NOMO-1 treated with DMSO at 0.1 percent for 48 hours (cell line): ENCODE results near the gene GOT2.
"Not testable (repeated sequence)": the region's sequence is repeated elsewhere in the genome, so short reads cannot be mapped to it uniquely, and the experiment has no call there.

Experiments
- DNase-seq: peaks from one replicate; lab custom pipeline; 2025; ENCODE audit not compliant: unreplicated experiment; lab: John Stamatoyannopoulos, UW

Gene GOT2

GRCh38 chr16:58723109-58723508 lies 11.0 kb downstream of the GOT2 start:
- no peak for DNase-seq

DNA sequence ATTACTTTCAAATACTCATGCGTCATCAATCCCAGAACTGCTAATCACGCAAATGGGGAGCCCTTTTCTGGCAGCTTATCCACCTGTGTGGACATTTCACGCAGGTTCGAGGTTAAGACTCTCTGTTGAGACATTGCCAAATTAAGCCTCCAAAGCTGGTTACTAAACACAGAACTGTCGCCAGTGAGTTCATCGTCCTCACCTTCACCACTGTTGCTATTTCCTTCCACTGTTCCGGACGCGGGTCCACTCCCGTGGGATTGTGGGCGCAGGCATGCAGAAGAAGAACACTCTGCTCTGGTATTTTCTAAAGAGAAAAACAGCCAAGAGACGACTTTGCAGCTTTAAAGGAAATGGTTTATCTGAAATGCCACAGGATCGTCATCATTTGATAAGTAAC lies 16.1 kb downstream of the GOT2 start:
- DNase-seq, result no peak

GRCh38 chr16:58716468-58716867 lies 17.6 kb downstream of the GOT2 start:
- DNase-seq, result no peak

DNA sequence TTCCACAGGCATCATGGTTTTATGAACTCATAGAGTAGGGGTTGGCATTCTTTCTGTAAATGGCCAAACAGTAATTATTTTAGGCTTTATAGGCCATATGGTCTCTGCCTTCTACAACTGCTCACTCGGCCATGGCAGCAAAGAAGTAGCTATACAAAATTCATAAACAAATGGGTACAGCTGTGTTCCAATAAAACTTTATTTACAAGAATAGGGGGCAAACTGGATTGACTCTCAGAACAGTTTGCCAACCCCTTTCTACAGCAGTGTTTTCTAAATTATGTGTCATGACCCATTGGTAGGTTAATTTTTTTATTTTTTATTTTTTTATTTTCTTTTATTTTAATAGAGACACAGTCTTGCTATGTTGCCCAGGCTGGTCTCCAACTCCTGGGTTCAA lies 20.4 kb downstream of the GOT2 start:
- DNase-seq, result no peak

GRCh38 chr16:58709333-58709732 lies 24.8 kb downstream of the GOT2 start:
- no peak for DNase-seq

GRCh38 chr16:58699151-58699550 lies 35.0 kb downstream of the GOT2 start:
- peak; percentile 92 for DNase-seq

DNA sequence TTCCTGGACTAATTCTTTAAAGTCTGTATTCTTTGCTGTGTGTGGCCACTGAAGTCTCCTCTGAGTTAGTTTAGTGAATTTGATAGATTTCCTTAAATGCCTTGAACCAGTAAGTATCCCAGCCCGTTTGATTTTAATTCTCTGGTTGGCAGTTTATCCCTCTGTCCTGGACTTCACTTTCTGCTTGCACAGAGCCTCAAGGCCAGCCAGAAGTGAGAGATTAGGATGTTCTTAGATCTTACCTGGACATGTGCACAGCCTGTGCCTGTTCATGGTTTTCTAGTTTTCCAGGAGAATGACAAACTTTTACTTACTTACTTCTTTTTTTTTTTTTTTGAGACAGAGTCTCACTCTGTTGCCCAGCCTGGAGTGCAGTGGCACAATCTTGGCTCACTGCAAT lies 38.7 kb downstream of the GOT2 start:
- no peak for DNase-seq

DNA sequence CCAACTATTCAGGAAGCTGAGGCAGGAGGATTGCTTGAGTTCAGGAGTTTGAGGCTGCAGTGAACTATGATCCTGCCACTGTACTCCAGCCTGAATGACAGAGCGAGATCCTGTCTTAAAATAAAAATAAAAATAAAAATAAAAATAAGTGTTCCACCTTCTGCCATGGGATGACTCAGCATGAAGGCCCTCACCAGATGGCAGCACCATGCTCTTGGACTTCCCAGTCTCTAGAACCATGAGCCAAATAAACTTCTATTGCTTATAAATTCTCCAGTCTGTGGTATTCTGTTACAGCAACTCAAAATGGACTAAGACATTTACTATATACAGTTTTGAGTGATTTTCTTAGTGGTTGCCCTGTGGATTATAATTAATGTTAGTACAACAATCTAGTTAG lies 41.7 kb downstream of the GOT2 start:
- DNase-seq, result no peak

GRCh38 chr16:58686985-58687706 lies 47.0 kb downstream of the GOT2 start:
- not testable (repeated sequence) for DNase-seq

- DNase-seq, result no peak
Observed at GRCh38 chr16:58685084-58685449, 49.0 kb downstream of the GOT2 start.

GRCh38 chr16:58684354-58685083 lies 49.6 kb downstream of the GOT2 start, which contains the start of gene SLC38A7:
TSS of gene SLC38A7 (minus strand) at chr16:58684770. CDS start at chr16:58680126, 4,644 bp downstream.
- DNase-seq, result peak; percentile 41

- DNase-seq, result no peak
Observed at GRCh38 chr16:58684001-58684353, 50.1 kb downstream of the GOT2 start.

GRCh38 chr16:58679763-58680162 lies 54.4 kb downstream of the GOT2 start:
- DNase-seq, result no peak

DNA sequence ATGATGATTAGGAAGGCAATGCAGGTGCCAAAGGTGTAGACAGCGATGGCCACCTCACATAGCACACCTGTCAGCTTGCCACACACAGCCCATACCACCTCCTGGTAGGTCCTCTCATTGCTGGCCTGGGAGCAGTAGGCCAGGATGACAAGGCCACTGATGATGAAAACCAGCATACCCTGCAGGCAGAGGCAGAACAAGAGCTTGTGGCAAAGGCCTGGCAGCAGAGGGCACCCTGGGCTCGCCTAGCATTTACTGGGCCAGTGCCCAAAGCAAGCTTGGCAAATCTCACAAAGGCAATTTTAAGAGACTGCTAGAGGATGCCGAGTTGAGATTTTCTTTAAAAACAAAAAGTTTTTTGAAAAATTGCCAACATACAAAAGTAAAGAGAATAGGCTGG lies 55.4 kb downstream of the GOT2 start:
- no peak for DNase-seq

- no peak for DNase-seq
Observed at GRCh38 chr16:58678269-58678668, 55.8 kb downstream of the GOT2 start.

DNA sequence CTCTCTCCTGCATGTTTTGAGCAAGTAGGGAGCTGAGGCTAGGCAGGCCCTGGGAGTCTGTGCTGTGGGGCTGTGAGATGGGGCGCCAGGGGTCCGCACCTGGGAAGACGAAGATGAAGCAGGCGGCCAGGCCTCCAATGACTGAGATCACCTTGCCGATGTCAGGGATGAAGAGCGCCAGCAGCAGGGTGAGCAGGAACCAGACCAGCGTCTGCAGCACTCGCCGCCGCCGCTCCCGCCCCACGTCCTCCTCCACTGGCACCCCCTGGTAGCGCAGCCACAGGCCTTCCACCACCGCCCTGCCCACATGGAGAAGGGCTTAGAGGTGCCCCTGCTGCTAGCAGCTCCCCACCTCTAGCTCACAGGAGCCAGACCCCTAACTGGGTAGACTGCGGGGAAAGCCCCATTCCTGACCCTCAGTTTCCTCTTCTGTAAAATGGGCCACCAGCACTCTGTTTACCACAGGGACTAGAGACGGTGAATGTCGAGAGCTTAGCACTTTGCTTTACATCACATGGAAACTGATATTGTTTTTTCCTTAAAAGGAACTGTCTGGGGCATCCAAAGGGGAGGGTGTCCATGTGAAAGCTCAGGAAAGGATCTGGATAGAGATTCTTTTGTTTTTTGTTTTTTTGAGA lies 63.1 kb downstream of the GOT2 start:
- DNase-seq, result no peak

- DNase-seq, result no peak
Observed at GRCh38 chr16:58670177-58670576, 63.9 kb downstream of the GOT2 start.

DNA sequence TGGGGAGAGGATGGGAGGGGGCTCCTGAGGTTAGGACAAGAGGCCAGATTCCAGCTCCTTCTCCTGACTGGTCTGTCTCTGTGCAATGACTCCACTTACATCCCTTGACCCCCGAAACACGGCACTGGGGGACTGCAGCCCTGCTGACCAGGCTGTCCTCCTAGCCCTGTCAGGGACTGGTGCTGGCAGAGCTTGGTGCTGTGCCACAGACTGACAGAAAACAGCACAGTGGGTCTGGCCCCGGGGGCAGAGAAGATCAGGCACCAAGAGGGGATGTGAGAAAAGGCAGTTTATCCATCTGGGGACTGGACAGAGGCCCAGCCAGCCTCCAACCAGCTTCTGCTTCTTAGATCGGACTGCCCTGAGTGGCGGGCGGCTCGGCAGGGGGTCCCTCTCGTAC lies 68.9 kb downstream of the GOT2 start:
- no peak for DNase-seq

GRCh38 chr16:58661199-58661830 lies 72.8 kb downstream of the GOT2 start:
- peak; percentile 72 for DNase-seq

DNA sequence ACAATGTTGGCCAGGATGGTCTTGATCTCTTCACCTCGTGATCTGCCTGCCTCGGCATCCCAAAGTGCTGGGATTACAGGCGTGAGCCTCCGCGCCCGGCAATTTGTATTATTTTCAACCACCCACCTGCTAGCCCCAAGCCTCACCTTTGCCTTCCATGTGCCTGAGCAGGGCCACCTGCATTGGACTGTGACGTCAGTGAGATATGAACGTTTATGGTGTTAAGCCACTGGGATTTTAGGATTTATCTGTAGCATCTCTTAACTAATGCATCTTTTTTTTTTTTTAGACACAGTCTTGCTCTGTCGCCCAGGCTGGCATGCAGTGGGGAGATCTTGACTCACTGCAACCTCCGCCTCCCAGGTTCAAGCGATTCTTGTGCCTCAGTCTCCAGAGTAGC lies 74.2 kb downstream of the GOT2 start:
- DNase-seq, result not testable (repeated sequence)

- peak; percentile 41 for DNase-seq
Observed at GRCh38 chr16:58658796-58659211, 75.3 kb downstream of the GOT2 start.
